Activated T-cell treated with anti-CD3 and anti-CD28 coated beads for 1 hour (primary cell): ENCODE results near the gene NME7.
"Not testable (repeated sequence)": the region's sequence is repeated elsewhere in the genome, so short reads cannot be mapped to it uniquely, and the experiment has no call there.

Source experiments
- DNase-seq: peaks from one replicate; pipeline ENCODE4 v3.0.0-alpha.2; 2020; ENCODE audit warnings: low read depth

NME7 gene

GRCh38 chr1:169214598-169214997, 153.0 kb downstream of the NME7 start:
- no peak for DNase-seq

GRCh38 chr1:169212088-169212487, 155.5 kb downstream of the NME7 start:
- no peak for DNase-seq

GRCh38 chr1:169207797-169208520, 159.6 kb downstream of the NME7 start:
- DNase-seq, result no peak

GRCh38 chr1:169204157-169204556, 163.4 kb downstream of the NME7 start:
- DNase-seq, result no peak

GRCh38 chr1:169202791-169203665, 164.6 kb downstream of the NME7 start:
- DNase-seq, result no peak

DNA sequence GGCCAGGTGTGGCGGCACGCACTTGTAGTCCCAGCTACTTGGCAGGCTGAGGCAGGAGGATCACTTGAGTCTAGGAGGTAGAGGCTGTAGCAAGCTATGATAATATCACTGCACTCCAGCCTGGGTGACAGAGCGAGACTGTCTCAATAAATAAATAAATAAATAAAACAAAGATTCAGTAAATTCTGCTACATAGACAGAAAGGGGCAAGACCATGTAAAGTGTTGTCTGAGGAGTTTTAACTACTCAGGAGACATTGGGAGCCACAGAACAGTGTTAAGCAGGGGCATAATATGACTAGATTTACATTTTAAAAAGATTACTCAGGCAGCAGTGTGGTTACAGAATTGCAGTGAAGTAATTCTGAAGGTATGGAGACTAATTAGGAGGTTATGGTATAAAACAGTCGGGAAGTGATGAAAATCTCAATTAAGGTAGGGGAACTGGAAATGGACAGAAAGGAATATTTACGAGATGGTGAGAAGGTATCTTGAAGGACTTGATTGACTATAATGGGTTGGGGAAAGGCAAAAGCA, 166.4 kb downstream of the NME7 start:
- DNase-seq, result no peak

GRCh38 chr1:169200319-169200718, 167.3 kb downstream of the NME7 start:
- no peak for DNase-seq

DNA sequence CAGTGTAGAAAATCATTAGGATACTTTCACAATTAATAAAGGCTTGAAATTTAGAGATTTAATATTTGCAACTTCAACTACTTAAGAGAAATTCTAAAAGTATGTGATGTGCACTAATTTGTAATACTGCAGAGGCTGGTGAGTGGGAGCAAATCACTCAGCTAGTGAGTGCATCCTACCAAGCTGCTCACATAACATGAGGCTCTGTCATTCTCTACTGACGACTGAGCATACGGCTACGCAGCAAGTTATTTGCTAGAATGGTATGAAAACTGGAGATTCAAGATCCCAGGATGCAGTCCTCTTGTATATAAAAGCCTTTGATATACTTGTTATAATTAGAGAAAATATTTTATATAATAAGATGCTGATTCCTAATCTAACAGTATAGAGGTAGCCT, 171.0 kb downstream of the NME7 start:
- no peak for DNase-seq

- no peak for DNase-seq
Observed at GRCh38 chr1:169196161-169196560, 171.4 kb downstream of the NME7 start.

DNA sequence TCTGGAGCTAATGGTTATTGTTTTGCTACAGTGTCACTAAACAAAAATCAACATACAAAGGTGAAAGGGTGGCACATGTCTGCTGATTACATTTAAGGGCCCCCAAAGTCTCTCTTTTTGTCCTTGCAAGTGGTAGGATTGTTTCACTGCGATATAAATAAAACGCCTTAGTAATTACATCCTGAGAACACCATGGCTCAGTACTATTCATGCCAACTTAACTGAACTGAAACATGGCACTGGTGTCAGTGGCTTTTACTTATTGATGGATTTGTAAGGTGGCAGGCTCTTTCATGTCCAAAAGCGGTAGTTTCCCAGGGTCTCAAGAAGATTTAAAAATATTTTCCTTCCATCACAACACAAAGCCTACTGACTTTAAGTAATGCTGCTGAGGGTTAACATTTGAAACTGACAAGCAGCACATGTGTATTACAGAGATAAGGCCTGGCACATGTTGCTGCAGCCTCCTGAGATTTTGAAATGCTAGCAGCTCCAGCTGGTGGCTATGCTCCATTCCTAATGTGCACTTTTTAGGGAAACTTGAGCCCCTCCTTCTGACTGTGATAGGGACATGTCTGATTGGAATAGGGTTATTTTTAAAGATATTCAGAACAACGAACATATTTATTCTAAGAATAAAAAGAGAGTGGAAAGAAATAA, 174.3 kb downstream of the NME7 start:
- DNase-seq, result no peak

- DNase-seq, result no peak
Observed at GRCh38 chr1:169186106-169186505, 181.5 kb downstream of the NME7 start.

DNA sequence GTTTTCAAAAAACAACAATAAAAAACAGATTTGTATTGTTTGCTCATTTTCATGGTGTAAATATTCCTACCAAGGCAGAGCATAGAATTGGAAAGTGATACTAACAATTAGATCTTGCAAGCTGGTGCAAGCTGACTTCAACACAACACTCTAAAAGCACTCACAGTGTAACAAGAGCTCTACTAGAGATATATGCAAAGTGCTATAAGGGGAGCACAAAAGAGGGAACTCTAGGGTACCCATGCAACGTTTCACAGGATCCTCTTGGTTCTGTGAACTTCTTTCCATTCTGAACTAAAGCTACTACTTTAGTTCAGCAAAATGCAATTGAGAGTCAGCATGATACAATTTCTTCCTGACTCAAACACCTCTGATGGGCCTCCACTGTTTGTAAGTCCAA, 182.8 kb downstream of the NME7 start:
- DNase-seq, result no peak

GRCh38 chr1:169180174-169180573, 187.4 kb downstream of the NME7 start:
- DNase-seq, result no peak

DNA sequence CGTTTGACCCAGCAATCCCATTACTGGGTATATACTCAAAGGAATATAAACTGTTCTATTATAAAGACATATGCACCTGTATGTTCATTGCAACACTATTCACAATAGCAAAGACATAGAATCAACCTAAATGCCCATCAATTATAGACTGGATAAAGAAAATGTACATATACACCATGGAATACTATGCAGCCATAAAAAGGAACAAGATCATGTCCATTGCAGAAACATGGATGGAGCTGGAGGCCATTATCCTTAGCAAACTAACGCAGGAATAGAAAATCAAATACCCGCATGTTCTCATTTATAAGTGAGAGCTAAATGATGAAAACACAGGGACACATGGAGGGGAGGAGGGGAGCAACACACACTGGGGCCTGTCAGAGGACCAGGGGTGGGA, 188.2 kb downstream of the NME7 start:
- DNase-seq, result not testable (repeated sequence)

GRCh38 chr1:169175461-169175860, 192.1 kb downstream of the NME7 start:
- DNase-seq, result no peak

DNA sequence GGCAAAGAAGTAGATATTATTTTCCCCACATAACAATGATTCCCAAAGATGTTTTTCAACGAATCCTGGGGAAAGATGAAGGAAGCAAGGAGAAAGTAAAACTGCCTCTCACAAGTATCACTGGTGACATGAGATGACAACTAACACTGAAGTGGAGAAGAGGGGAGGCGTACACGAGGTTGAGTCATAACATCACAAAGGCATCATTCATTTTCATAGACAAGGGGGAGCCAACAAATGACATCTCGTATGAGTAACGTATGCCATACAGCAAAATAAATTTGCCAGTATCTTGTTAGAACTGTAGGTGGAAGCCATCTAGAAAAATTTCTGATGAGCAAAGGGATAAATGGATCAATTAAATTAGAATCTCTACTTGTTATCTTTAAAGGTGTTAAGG, 204.5 kb downstream of the NME7 start:
- DNase-seq, result no peak

GRCh38 chr1:169161496-169162194, 206.0 kb downstream of the NME7 start:
- DNase-seq, result no peak

DNA sequence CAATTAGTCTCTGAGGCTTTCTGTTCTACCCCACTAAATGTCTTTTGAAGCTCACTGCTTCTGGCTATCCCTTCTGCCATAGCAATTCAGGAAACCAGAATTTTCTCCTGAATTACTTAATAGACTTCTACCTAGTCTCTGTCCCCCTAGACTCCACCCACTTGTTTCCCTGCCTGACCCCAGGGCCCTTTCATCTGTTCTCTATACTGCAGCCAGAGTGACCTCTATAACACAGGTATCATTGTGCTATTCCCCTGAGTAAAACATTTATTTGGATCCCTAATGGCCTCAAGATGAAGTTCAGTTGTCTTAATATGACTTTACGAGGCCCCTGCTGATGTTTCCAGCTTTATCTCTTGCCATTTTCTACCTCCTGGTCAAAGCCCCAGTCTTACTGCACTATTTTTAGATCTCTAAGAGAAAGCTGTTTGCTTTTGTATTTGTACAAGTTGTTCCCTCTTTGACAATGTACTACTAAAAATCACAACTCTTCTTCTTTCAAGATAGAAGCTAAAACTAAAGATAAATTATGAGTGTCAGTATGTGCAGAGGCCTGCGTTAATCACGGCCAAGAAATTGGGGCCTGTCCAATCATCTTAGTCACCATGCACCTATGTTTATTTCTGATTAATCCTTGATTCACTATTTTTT, 206.6 kb downstream of the NME7 start:
- no peak for DNase-seq

DNA sequence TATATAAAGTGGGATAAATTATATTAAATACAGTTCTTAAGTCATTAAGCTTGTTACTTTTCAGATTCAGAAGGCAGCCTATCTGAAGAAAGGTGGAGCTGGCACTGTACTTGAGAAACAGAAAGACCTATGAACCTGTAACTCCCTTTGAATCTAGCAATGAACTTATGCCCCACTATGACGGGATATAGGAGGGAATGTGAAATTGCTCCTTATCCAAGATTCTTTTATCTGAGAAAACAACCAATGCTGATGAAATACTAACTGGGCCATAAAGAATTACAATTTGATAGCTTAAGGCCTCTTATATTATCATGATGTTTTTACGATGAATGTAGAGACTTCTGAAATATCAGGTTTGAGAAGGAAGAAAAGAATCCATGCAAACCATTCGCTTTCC, 211.0 kb downstream of the NME7 start:
- DNase-seq, result no peak

DNA sequence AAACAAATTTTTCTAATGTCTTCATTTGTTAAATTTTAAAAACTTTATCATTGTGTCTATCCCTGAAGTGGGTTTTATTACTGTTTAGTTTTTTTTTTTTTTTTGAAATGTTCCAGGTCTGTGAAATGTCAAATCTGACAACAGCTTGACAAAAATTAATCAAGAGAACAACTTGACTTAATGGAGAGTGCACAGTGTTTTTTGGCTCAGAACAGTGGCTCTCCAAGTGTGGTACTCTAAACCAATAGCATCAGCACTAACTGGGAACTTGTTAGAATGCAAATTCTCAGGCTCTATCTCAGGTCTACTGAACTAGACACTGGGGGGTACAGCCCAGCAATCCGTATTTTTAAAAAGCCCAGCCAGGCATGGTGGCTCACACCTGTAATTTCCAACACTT, 211.9 kb downstream of the NME7 start:
- DNase-seq, result no peak

GRCh38 chr1:169151338-169151837, 216.2 kb downstream of the NME7 start:
- no peak for DNase-seq
